ENCODE results near the gene WRAP53. TPM values are rescaled to one million over a fixed set of nuclear protein-coding genes. Genes with fewer than 3 reads are reported as not detected.
"Not testable (repeated sequence)": the region's sequence is repeated elsewhere in the genome, so short reads cannot be mapped to it uniquely, and the experiment has no call there.

Gene WRAP53
- 22.5 and 25.7 TPM in 2 replicates for total RNA-seq (2014; rRNA removed; shearing (Covaris generic))

DNA sequence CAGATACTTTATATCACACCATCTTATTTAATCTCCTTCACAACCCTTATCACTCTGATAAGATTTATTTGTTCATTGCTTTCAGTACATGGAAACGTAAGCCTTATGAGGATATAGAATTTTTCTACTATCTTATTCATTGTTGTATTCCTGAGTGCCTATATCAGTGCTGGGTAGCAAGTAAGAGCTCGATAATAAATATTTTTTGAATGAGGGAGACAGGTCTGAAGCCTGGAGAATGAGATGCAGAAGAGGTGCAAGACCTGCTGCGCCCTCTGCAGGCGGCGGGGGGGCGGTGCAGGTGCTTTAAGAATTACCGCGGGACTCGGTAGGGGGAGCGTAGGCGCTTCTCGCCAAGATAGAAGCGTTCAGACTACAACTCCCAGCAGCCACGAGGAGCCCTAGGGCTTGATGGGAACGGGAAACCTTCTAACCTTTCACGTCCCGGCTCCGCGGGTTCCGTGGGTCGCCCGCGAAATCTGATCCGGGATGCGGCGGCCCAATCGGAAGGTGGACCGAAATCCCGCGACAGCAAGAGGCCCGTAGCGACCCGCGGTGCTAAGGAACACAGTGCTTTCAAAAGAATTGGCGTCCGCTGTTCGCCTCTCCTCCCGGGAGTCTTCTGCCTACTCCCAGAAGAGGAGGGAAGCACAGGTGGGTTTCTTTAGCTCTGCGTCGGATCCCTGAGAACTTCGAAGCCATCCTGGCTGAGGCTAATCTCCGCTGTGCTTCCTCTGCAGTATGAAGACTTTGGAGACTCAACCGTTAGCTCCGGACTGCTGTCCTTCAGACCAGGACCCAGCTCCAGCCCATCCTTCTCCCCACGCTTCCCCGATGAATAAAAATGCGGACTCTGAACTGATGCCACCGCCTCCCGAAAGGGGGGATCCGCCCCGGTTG is at the start of gene WRAP53:
Gene WRAP53, plus strand, starts transcription at position 570 of the 900 bp plus-strand sequence. Its CDS starts 172 bp downstream, at position 742.
- peak; percentile 98 for DNase-seq (ENCODE audit: low read depth)

DNA sequence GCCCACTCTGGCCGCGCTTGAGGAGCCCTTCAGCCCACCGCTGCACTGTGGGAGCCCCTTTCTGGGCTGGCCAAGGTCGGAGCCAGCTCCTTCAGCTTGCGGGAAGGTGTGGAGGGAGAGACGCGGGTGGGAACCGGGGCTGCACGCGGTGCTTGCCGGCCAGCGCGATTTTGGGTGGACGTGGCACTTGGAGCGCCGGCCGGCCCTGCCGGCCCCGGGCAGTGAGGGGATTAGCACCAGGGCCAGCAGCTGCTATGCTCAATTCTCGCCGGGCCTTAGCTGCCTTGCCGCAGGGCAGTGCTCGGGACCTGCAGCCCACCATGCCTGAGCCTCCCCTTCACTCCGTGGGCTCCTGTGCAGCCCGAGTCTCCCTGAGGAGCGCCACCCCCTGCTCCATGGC is 47.5 kb upstream of the WRAP53 start:
- no peak for DNase-seq (ENCODE audit: low read depth)

DNA sequence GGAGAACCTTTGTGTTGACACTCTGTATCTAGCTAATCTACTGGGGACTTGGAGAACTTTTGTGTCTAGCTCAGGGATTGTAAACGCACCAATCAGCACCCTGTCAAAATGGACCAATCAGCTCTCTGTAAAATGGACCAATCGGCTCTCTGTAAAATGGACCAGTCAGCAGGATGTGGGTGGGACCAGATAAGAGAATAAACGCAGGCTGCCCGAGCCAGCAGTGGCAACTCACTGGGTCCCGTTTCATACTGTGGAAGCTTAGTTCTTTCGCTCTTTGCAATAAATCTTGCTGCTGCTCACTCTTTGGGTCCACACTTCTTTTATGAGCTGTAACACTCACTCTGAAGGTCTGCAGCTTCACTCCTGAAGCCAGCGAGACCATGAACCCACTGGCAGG is 46.6 kb upstream of the WRAP53 start:
- not testable (repeated sequence) for DNase-seq (ENCODE audit: low read depth)

DNA sequence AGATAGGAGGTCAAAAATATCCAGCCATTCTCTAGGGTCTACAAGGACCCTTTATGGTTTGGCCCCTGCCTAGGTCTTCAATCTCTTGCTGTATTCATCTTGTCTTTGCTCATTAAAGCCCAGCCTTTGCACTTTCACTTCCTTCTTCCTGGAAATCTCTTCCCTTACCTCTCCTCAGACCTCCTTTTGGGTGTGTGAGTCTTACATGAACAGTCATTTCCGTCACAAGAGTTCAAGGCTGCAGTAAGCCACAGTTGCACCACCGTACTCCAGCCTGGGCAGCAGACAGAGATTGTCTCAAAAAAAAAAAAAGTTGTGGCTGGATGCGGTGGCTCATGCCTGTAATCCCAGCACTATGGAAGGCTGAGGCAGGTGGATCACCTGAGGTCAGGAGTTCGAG is 43.5 kb upstream of the WRAP53 start:
- DNase-seq (ENCODE audit: low read depth), result peak; percentile 39

DNA sequence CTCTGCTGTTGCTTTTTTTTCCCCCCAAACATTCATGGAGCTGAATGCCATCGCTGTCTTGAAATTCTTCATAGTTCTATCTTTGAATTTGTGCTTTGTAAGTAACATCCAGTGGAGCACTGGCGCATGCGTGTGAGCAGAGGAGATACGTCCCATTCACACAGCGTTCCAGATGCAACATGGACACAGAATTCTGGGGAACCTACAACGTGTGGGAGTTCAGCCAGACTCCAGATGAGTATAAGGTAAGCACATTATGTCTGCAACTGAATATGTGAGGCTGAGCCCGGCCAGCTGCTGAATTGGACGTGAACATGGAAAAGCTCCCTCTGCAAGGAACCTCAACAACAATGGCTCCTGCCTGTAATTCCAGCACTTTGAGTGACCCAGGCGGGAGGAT is 41.8 kb upstream of the WRAP53 start:
- no peak for DNase-seq (ENCODE audit: low read depth)

DNA sequence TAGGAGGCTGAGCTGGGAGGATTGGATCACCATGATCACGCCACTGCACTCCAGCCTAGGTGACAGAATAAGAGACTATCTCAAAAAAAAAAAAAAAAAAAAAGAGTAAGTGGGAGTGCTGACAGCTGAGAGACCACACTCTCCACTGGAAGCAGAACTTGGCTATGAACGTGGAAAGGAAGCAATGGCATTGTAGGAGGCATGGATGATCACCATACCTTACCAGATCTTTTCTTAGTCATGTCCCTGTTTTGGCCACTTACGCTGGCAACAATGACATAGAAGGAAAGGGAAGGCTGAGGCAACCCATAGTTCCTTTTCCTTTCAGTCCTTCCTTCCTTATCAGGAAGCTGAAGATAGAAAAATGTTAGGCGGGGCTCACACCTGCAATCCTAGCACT is 41.3 kb upstream of the WRAP53 start:
- DNase-seq (ENCODE audit: low read depth), result no peak

DNA sequence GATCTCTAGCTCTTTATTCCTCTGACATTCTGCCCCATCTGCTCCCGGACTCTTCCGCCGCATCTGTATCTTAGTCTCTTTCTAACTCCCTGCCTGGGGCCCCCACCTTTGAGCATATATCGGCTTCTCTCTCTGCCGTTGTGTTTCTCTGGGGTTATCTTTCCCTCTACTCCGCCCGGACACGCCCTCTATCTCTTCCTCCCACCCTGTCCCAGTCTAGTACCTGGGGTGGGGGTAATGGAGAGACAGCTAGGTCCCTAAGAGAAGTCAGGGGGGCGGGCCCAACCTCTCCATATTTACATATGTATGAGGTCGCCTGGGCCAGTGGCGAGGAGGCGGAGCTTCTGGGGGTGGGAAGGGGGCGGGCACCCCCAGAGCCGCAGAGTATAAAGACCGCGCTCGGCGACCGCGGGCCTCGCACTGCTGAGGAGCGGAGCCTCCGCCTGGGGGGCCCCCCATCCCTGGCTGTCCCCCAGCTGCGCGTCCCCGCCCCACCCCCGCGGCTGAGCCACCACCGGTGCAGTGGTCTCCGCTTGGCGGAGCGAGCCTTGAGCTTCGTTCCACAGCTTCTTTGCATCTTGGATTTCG is 37.7 kb upstream of the WRAP53 start, which contains the start of gene ATP1B2:
Gene ATP1B2, plus strand, starts transcription at position 418 of the 588 bp plus-strand sequence. CDS start 593 bp downstream, outside the sequence.
- peak; percentile 32 for DNase-seq (ENCODE audit: low read depth)

DNA sequence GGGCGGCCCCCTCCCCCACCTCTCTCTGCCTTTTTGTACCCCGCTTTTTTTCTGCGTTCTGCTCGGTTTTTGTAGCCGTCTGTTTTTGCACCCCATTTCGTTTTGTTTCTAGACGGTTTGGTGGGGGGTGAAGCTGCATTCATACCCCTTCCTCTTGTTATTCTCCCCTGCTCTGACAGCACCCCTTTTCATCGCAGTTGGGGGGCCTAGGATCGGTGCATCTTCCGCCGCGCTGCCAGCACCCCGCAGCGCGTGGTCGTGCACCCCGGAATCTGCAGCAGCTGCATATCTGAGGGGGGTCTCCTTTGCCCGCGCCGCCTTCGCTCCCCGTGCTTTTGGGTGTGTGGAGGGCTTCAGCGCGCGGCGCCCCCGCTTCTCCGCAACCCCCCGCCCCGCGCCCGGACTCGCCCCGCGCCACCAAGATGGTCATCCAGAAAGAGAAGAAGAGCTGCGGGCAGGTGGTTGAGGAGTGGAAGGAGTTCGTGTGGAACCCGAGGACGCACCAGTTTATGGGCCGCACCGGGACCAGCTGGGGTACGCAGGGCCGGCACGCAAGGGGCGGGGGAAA is 37.1 kb upstream of the WRAP53 start:
- no peak for DNase-seq (ENCODE audit: low read depth)

DNA sequence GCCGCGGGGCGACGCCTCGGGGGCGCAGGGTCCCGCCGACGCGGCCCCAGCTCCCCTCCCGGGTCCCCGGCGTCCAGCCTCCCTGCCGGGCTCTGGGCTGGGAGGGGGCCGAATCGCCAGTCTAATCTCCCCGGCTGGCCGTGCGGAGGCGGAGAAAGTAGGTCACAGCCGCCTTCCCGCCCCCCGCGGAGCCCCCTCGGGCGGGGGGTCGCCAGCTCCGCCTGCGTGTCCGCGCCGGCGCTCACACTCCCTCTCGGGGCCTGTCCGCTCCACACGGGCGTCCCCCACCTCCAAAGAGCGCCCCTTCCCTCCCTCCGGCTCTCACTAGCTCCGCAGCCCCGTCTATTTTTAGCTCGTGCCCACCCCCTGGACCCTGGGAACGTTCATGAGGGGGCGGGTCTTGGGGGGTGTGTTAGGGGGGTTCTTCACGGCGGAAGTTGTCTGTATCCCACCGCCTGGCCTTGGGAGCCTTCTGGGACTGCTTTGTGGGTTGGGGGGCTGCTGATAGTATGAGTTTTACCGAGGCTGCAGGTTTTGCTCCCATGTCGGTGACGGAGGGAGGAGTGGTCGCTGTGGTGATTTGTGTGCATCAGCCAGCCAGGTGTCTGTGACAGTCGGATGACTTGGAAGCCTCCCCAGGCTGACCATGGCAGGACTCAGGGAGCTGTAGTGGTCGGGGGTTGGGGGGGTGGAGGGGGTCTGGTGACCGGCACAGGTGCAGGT is 36.5 kb upstream of the WRAP53 start:
- no peak for DNase-seq (ENCODE audit: low read depth)

DNA sequence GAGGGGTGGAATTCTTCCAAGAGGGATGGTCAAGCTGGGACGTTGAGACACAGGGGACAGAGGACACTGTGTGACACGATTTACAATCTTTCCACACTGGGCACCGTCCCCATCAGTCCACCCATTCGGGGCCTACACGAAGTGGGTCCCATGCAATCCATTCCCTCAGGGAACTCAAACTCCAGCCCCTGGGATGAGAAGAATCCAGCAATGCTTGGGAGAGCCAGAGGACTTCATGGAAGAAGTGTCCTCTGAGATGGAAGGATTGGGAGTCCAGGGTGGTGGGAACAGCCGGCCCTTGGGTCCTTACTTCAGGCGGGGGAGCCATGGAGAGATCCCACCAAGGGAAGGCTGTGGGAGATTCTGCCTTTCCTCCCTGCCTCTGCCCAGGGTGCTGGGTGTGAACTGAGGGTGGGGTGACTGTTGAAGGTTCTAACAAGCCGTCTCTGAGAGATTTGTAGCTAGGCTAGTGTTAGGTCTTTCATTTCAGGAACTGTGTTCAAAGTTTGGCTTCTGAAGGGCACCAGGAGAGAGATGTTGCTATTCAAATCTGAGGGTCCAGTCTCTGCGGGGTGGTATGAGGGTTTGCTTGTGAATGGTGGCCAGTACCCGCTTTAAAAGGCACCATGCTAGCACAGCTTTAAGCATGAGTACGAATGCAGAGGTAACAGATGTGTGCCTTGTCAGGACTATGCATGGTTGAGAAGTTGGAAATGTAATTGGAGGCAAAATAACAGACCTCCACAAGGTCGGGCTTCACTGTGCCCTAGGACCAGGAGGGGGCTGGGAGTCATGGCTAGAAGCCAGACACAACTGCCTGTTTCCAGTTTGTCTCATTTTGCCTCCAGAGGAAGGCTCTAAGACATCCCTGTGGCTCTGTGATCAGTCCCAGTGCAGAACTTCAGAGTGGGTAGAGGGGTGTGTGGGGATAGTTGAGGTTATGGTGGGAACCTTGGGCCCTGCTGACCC is 35.6 kb upstream of the WRAP53 start:
- no peak for DNase-seq (ENCODE audit: low read depth)

DNA sequence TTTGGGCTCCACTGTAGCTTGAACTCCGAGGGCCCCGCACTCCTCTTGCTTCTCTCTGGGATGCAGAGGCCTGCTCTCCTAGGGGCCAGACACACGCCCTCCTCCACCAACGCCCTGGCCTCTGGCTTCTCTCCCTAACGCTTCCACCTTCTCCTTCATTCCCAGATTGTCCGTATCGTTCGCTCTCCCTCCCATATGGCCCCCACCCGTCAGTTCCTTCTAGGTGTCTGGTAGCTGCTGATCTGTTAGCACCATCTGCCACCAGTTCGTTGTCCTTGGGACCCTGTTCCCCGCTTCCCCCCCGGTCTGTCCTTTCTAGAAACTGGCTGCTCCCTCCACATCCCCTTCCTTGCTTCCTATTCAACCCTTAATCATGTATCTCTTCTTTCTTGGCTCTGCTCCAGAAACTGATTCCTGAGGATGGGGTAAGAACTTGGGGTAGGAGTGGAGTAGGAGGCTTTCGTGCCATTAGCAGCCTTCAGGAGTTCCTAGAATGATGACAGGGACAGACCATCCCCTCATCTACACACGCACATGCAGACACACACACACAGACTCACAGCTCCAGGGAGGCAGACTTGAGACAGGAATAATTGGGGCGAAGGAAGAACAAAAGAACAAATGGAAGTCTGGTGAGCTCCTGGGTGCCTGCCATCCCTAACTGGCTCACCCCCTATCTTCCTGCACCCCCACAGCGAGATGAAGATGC is 33.3 kb upstream of the WRAP53 start:
- no peak for DNase-seq (ENCODE audit: low read depth)

DNA sequence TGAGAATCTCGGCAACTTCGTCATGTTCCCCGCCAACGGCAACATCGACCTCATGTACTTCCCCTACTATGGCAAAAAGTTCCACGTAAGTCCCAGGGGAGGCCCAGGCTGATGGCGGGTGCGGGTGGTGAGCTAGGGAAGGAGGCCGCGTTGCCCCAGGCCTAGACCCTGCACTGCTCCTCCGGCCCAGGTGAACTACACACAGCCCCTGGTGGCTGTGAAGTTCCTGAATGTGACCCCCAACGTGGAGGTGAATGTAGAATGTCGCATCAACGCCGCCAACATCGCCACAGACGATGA is 32.8 kb upstream of the WRAP53 start:
- no peak for DNase-seq (ENCODE audit: low read depth)

DNA sequence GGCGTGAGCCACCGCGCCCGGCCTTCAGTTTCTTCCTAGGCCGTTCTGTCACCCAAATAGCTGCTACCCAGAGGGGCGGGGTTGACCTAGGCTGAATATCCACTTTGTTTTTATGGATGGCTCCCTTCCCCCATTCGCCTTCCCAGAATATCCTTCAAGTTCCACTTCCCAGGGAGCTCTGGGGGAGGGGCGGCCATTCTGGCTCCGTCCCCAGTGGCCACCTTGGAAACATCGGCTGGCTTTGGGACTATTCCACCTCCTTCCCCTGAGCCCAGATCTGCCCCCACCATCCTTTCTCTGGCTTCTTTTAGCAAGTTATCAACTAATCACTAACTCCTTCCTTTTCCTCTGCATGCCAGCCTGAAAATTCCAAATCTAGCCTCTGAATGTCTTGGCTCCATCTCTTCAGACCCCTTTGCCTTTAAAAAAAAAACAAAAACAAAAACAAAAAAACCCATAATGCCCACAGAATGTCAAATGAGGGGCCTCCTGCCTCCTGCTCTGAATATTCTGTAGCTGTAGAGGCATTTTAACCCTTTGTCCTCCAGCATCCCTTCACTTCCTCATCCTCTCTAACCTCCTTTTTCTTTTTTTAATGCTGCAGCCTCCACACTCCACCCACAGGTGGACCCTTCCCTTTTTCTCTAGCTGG is 31.2 kb upstream of the WRAP53 start:
- DNase-seq (ENCODE audit: low read depth), result peak; percentile 30

DNA sequence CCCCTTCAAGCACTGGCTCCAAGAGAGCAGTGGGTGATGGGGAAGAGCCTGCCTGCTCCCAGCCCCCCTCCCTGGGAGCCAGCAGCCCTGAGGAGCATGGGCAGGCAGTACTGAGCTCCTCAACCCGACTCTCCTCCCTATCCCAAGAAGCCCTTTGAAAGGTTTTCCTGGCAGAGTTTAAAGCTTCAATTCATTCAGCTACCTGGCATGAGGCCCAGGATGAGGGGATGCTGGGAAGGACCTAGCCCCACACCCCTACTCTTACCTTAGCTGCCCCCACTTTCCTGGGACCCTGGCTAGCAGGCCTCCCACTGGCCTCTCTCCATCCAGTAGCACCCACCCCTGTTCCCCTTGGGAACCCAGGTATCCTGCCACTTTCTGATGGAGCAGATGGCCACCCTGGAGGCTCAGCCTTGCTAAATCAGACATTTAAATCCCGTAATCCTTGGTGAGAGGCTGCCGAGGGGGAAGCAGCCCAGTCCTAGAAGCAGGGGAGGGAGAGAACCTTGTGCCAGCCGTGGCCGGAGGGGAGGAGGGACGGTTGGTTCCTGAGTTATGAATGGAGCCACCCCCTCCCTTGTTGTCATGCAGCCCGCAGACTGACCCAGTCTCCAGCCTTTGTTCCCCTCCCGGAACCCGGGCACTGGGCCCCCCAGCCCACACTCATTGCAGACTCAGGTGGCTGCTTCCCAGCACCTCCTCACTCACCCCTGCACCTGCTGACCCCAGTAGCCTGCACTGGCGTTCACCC is 20.4 kb upstream of the WRAP53 start:
- no peak for DNase-seq (ENCODE audit: low read depth)

DNA sequence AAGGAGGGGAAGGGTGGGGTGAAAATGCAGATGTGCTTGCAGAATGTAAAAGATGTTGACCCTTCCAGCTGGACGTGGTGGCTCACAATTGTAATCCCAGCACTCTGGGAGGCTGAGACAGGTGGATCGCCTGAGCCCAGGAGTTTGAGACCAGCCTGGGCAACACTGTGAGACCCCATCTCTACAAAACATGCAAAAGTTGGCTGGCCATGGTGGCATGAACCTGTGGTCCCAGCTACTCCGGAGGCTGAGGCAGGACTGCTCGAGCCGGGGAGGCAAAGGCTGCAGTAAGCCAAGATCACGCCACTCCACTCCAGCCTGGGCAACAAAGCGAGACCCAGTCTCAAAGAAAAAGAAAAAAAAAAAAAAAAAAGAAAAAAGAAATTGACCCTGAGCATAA is 19.8 kb upstream of the WRAP53 start:
- DNase-seq (ENCODE audit: low read depth), result no peak

DNA sequence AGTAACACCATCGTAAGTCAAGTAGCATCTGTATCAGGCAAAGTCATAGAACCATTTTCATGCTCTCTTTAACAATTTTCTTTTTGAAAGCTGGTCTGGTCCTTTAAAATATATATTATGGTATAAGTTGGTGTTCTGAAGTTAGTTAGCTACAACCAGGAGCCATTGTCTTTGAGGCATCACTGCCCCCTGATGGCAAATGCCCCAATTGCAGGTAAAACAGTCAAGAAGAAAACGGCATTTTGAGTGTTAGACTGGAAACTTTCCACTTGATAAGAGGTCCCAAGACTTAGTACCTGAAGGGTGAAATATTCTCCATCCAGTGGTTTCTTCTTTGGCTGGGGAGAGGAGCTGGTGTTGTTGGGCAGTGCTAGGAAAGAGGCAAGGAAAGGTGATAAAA is 15.0 kb upstream of the WRAP53 start:
- DNase-seq (ENCODE audit: low read depth), result peak; percentile 25

DNA sequence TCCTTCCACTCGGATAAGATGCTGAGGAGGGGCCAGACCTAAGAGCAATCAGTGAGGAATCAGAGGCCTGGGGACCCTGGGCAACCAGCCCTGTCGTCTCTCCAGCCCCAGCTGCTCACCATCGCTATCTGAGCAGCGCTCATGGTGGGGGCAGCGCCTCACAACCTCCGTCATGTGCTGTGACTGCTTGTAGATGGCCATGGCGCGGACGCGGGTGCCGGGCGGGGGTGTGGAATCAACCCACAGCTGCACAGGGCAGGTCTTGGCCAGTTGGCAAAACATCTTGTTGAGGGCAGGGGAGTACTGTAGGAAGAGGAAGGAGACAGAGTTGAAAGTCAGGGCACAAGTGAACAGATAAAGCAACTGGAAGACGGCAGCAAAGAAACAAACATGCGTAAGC is 13.3 kb upstream of the WRAP53 start:
- DNase-seq (ENCODE audit: low read depth), result no peak

DNA sequence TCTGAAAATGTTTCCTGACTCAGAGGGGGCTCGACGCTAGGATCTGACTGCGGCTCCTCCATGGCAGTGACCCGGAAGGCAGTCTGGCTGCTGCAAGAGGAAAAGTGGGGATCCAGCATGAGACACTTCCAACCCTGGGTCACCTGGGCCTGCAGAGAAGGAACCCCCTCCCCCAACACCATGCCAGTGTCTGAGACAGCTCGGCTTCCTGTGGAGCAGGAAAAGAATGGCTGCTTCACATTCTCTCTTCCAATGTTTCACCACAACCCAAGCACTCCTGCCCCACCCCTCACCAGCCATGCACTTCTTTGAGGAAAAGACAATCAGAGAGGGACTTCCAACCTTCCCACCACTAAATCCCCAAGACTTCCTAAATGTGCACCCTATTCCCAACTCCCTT is 11.7 kb upstream of the WRAP53 start:
- DNase-seq (ENCODE audit: low read depth), result no peak

DNA sequence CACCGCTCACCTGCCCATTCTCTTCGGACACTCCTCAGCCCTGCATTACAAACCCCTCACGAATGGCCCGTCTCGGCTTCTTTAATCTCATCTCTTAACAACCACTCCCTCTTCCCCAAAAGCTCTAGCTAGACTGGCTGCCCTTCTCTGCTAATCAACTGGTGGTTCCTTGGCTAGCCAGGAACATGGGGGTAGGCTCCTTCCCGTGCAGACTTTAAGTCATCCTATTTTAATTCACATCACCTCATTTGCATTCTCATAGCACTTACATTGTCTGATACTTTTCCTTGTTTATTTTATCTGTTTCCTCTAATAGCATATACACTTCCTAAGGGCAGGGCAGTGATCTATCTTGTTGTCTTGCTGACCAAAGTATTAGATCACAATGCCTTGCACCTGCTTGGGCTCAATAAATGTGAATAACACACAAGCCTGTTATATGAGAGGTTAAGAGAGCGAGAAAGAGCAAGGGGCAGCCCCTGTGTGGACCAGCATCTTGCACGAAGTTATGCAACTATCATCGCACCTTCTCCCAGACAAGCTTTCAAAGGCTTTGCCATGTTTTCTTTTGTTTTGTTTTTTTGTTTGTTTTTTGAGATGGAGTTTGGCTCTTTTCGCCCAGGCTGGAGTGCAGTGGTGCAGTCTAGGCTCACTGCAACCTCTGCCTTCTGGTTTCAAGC is 10.7 kb upstream of the WRAP53 start:
- DNase-seq (ENCODE audit: low read depth), result no peak

All from RPMI7951 (cell line).